A673 (cell line): ENCODE measurements around the gene XAGE1A.
"Not testable (repeated sequence)": the region's sequence is repeated elsewhere in the genome, so short reads cannot be mapped to it uniquely, and the experiment has no call there.

Source experiments
- EZH2 ChIP-seq: fragments of 200-600 bp; sonication (generic); IDR thresholded peaks from 2 replicates; pipeline ENCODE4 v1.6.1; 2017; ENCODE audit warnings: borderline replicate concordance, low read depth, mild to moderate bottlenecking, mixed read lengths, antibody characterized with exemption, low read length; ENCODE audit not compliant: poor library complexity, severe bottlenecking
- TF ChIP-seq, protein P1 (sequence below): fragments of 300-800, 200-600 bp; sonication (generic); conservative IDR thresholded peaks from 2 replicates; pipeline ENCODE4 v1.5.1; 2017; ENCODE audit warnings: low read depth, mild to moderate bottlenecking, antibody characterized with exemption, low read length, moderate library complexity, mixed read lengths

- TF ChIP-seq, protein P1, sequence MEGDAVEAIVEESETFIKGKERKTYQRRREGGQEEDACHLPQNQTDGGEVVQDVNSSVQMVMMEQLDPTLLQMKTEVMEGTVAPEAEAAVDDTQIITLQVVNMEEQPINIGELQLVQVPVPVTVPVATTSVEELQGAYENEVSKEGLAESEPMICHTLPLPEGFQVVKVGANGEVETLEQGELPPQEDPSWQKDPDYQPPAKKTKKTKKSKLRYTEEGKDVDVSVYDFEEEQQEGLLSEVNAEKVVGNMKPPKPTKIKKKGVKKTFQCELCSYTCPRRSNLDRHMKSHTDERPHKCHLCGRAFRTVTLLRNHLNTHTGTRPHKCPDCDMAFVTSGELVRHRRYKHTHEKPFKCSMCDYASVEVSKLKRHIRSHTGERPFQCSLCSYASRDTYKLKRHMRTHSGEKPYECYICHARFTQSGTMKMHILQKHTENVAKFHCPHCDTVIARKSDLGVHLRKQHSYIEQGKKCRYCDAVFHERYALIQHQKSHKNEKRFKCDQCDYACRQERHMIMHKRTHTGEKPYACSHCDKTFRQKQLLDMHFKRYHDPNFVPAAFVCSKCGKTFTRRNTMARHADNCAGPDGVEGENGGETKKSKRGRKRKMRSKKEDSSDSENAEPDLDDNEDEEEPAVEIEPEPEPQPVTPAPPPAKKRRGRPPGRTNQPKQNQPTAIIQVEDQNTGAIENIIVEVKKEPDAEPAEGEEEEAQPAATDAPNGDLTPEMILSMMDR: not testable (repeated sequence)
- not testable (repeated sequence) for TF ChIP-seq EZH2
Observed at GRCh38 chrX:52495545-52496418, at the start of gene XAGE1A.
